ENCODE measurements around the gene PID1.

DNA sequence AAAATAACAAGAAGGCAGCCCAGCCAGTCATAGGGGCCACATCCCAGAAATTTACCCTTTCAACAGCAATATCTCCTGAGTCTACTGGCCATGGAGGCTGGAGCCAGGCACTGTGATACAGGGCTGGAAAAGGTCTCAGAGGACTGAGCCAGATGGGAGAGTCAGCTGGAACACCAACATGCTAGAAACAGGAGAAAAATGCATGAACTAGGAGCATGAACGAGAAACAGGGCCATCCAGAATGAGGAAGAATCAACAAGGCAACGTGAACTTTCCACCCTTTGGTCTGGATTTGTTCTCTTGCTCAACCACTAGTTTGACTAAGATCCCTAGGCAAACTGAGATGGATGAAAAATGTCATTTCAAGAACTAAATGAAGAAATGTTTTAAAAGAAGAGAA is 13.1 kb downstream of the PID1 start:
- TF ChIP-seq POLR2A (IDR thresholded peaks at IDR 0.05; ENCODE audit: low read length): no peak
- no peak for TF ChIP-seq GATA1 (IDR thresholded peaks at IDR 0.05; ENCODE audit: low read depth, low read length)
